Brain pericyte (primary cell): ENCODE results near the gene NXNL2.

Experiments used
- DNase-seq: peaks from one replicate; pipeline ENCODE4 v3.0.0-alpha.2; 2012; ENCODE audit warnings: low read depth, low spot score

NXNL2 gene

DNA sequence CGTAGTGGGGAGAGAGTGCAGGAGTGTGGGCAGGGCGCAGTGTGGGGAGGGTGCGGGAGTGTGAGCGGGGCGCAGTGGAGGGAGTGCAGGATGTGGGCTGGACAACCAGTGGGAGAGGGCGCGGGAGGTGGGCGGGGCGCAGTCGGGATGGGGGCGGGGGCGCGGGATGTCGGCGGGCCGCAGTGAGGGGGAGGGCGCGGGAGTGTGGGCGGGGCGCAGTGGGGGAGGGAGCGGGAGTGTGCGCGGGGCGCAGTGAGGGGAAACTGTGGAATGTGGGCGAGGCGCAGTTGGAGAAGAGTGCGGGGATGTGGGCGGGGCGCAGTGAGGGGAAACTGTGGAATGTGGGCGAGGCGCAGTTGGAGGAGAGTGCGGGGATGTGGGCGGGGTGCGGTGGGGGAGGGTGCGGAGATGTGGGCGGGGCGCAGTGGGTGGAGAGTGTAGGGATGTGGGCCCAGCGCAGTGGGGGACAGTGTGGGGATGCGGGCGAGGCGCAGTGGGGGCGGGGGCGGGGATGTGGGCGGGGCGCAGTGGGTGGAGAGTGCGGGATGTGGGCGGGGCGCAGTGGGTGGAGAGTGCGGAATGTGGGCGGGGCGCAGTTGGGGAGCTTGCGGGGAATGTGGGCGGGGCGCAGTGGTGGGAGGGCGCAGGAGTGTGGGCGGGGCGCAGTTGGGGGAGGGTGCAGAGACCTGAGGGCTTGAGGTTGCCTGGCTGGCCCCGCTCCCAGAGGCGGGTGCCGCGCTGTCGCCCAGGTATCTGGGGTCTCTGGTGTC is at the start of gene NXNL2:
Gene NXNL2, plus strand, starts transcription at position 723 of the 770 bp plus-strand sequence. CDS start 257 bp downstream, outside the sequence.
- no peak for DNase-seq

- DNase-seq = no peak
Measured at GRCh38 chr9:88488166-88488565, 46.8 kb upstream of the NXNL2 start.

GRCh38 chr9:88494983-88495721 is 39.8 kb upstream of the NXNL2 start:
- DNase-seq = no peak

DNA sequence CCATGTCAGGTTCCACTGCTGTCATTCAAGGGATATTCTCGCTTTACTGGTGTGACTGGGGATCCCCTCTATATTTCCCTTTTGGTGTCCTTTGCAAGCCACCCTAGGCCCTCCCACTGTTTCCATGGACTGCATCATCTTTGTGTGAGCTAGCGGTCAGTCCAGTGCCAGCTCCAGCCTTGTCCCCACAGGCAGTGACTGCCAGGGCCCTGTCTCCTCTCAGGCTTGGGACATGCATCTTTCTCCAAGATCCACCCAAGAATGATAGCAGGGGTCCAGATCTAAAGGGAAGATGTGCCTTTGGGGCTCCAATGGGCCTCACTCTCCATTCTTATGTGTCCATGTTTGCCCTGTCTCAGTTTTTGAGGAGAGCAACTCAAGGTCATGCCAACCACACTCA is 37.8 kb upstream of the NXNL2 start:
- no peak for DNase-seq

DNA sequence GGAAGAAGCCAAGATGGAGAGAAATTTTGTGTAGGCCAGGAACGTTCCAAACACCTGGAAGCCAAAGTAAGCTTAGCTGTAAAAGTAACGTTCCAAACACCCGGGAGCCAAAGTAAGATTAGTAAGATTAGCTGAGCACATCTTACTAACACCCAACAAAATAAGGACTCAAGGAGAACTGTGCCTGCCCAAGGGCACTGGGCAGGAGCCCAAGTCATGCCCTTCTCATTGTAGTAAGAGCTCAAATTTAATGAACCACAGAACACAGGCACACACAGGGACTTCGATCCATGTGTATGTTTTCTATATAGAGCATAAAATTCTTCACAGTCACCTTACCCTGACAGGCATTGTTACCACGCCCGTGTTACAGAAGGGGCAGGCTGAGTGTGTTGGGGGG is 36.1 kb upstream of the NXNL2 start:
- DNase-seq = no peak

GRCh38 chr9:88501086-88501485 is 33.9 kb upstream of the NXNL2 start:
- DNase-seq = no peak

DNA sequence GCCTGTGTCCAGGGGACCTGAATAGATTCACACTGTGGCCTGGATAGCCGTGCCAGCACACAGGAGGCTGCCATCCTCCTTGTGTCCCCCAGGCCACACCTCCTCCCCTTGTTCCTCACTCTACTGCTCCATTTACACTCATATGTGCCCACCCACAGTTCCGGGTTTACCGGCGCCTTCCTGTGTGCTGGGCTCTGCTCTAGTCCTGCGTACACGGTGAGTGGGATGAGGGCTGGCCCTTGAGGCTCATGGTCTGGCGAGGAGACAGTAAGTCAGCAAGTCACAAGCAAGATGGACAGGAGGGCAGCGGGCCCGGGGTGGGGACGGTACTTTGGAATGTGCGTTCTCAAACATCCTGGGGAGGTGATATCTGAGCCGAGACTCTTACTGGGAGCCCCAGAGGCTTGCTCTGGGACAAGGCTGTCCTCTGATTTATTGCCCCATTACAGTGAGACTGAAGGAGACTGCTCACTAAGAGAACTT is 32.4 kb upstream of the NXNL2 start:
- no peak for DNase-seq

DNA sequence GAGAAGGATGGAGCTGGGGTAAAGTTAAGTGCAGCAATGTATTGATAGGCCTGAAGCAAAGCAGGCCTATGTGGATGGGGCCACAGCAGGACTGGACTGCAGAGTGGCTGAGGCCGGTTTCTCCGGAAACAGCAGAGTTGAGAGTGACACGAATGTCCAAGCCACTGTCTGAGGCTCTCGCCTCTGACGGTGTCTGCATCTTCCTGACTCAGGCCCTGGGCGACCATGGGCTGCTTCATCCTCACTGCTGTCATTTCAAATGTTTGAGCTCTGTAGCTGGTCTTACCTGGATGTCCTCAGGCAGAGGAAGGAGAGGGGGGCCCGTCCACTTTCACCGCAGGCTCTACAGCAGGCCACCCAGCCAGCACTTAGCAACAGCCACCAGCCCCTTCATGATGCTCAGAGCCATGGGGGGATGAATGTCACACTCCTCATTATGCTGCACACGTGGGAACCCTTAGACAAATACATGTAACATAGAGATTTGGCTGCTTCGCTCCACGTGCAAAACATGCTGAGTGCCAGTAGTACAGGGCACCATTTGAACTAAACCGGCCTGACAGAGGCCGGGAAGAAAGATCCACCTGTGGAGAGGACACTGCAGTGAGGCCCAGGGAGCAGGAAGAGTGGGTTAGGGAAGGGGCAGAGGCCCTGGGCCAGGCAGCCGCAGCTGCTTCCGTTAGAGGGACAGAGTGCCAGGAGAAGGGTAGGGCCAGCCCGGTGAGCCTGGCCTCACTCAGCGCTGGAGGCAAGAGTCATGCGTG is 31.7 kb upstream of the NXNL2 start:
- no peak for DNase-seq

DNA sequence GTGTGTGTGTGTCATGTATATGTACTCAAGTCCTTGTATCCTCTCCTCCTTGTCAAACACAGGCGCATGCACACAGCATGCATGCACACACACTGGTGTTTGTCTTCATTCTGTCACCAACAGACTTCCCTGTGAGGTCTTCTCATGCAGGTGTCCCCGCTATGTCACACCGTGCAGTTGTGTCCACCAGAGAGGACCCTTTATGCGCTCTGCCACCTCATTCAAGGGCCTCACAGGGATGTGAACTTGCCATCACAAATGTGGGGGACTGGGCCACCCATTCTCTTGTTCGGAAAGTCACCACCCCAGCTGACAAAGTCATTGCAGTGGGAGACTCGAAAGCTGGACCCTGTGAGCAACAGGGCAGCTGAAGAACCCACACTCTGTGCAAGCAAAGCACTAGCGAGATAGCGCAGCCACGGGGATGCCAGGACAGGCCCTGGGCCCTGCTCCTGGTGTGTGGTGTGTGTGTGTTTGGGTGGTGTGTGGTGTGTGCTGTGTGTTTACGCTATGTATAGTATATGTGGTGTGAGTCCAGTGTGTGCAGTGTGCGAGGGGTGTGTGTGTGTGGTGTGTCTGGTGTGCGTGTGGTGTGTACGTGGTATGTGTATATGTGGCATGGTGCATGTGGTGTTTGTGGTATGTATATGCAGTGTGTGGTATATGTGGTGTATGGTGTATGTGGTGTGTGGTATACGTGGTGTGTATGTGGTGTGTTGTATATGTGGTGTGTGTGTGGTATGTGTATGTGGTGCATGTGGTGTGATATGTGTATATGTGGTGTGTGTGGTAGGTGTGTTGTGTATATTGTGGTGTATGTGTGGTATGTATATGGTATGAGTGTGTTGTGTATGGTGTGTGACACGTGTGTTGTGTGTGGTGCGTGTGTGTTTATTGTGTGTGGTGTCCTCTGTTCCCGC is 30.9 kb upstream of the NXNL2 start:
- DNase-seq = no peak

- DNase-seq = no peak
Measured at GRCh38 chr9:88508326-88508725, 26.7 kb upstream of the NXNL2 start.

- no peak for DNase-seq
Measured at GRCh38 chr9:88511906-88512305, 23.1 kb upstream of the NXNL2 start.

GRCh38 chr9:88514247-88514646 is 20.7 kb upstream of the NXNL2 start:
- no peak for DNase-seq

DNA sequence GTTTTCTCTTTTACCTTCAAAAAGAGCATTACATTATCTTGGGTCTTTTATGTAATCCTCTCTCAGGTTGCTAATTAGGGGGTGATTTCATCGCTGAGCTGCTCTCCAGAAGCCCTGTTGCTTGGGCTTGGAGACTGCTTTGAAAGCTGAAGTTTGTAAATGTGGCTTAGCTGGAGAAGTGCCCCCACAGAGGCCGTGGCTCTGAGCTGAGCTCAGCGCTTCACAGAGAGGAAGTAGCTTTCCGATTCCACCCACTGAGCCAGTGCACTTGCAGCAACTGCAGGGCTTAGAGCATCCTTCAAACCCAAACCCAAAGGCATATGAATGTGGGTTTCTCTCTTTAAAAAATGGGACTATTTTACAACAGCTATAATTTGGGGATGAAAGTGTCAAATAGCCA is 13.7 kb upstream of the NXNL2 start:
- no peak for DNase-seq

DNA sequence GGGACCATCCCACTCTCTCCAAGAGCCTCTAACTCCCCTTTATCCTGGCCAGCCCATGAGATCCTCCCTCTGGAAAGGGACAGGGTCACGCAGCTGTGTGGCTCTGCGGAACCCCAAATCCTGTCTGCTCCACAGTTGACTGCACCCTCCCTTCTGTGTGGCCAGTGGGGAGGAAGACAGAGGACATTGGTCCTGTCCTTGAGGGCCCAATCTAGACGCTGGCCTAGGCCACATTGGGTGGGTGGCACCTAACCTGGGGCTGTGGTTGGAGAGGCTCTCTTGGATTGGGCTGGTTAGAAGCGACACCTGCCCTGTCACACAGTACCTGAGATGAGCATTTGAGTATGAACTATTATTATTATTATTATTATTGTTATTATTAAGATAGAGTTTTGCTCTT is 12.6 kb upstream of the NXNL2 start:
- DNase-seq = no peak

GRCh38 chr9:88523056-88523455 is 11.9 kb upstream of the NXNL2 start:
- no peak for DNase-seq

- DNase-seq = no peak
Measured at GRCh38 chr9:88524911-88525310, 10.1 kb upstream of the NXNL2 start.

GRCh38 chr9:88527618-88528017 is 7.4 kb upstream of the NXNL2 start:
- no peak for DNase-seq

DNA sequence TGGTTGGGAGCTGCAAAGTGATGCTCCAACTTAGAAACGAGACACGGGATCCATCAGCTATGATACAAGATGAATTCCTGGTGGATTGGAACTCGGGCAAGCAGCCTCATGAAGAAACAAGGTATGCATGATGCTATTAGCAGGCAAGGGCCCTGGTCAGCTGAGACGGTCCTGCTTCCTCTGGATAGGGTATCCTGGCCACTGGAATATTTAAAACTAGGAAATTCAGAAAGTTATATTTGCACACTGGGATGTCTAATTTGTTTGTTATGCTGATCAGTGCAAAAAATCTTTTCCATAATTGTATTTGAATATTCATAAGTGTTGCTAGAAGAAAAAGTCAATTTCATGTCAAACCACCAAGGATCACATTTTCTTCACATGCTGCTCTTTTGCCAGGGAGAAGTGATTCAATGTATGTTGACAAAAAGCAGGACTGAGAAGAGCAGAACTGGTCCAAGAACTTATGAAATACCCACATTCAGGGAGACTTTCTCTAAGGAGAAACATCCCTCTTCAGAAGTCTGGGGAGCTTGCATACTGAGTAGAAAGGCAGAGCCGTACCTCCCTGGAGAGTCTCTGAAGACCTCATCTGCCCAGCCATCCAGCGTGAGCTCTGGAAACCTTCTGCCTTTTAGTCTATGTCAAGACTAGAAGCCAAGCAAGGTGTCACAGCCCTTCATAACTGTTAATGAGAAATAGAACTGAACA is 6.7 kb upstream of the NXNL2 start:
- no peak for DNase-seq

DNA sequence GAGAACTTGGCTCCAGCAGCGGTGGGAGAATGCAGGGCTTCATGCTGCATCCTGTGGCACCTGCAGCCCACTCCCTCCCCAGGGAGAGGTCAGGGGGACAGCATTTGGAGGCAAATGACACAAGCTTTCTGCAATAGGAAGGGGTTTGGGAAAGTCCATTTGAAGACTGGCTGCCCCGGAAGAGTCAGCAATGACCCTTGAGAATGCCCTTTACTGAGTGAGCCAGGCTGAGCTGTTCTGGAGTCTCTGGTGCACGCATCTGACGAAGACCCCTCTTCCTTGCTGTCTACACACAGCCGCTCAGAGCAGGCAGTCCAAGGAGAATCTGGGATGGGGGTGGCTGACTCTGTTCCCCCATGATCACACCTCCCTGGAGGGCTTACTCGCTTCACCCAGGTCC is 5.5 kb upstream of the NXNL2 start:
- no peak for DNase-seq

DNA sequence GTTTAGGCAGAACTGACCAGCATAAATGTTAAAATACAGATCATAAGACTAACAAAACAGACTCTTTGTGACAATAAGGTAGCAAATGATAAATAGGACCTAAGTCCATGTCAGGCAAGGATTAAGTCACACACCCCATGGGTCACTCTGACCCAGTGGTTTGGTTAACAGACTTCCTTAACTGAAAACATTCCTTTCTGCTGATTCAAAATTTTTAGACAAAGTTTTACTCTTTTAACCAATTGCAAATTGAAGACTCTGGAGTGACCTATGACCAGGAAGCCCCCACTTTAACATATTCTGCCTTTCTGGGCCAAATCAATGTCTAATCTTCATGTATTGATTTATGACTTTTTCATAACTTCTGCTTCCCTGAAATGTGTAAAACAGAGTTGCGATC is 4.9 kb upstream of the NXNL2 start:
- no peak for DNase-seq
